K562 (cell line): ENCODE results near the gene FCHO1. TPM values are rescaled to one million over a fixed set of nuclear protein-coding genes. Genes with fewer than 3 reads are reported as not detected.

Source experiments
- CEBPB ChIP-seq: fragments of 450-650 bp; IDR thresholded peaks from 2 replicates; pipeline ENCODE4 v1.6.1; 2016; ENCODE audit warnings: missing genetic modification characterization, missing compliant biosample characterization
- KLF6 ChIP-seq: fragments of 250-450 bp; sonication (Bioruptor Pico); IDR thresholded peaks from 2 replicates; pipeline ENCODE4 v1.4.0; 2020; ENCODE audit warnings: mild to moderate bottlenecking, moderate library complexity, borderline replicate concordance
- MAZ ChIP-seq, 2 experiments: fragments of 450-650 bp in 1 of 2; sonication (generic) in 1 of 2; formaldehyde crosslinking; IDR thresholded peaks in 1 of 2; conservative IDR thresholded peaks in 1 of 2; 2 replicates each; pipeline versions ENCODE4 v1.4.0 to v1.5.0; 2020; ENCODE audit warnings: mild to moderate bottlenecking in 1 of 2, missing genetic modification reagents in 1 of 2
- NCOA2 ChIP-seq, 2 experiments: fragments of 450-650 bp; IDR thresholded peaks; 2 replicates each; pipeline ENCODE4 v1.6.1; 2018; ENCODE audit warnings: mild to moderate bottlenecking in 2 of 2, moderate library complexity in 1 of 2; ENCODE audit not compliant: partially characterized antibody in 2 of 2
- NFXL1 ChIP-seq: fragments of 450-650 bp; formaldehyde crosslinking; IDR thresholded peaks from 2 replicates; pipeline ENCODE4 v1.4.0; 2021; ENCODE audit warnings: mild to moderate bottlenecking
- RUNX1 ChIP-seq: sonication (generic); IDR thresholded peaks from 2 replicates; pipeline ENCODE4 v1.6.1; 2016; ENCODE audit warnings: antibody characterized with exemption, low read depth
- polyA plus RNA-seq, 8 experiments: library from polyadenylated mRNA; depleted of rRNA in 4 of 8; stranded (reverse) in 5 of 8; unstranded in 3 of 8; fragments of >200 nt; fragmentation: Nextera tagmentation in 2 of 8; fragmentation: Illumina TruSeq in 1 of 8; extraction: Ambion mirVana in 2 of 8; extraction: Trizol in 1 of 8; gene quantifications; 2 replicates each; pipeline versions ENCODE4 v1.2.1 to v1.2.3, GENCODE V29; 2011 to 2014; ENCODE audit warnings: inconsistent platforms in 1 of 8, missing spikeins in 1 of 8
- total RNA-seq, 7 experiments: library from RNA; depleted of rRNA in 6 of 7; stranded (reverse); fragments of >200 nt in 6 of 7; fragmentation: Illumina TruSeq in 2 of 7; extraction: Trizol in 2 of 7; gene quantifications; 2 replicates each; pipeline versions ENCODE4 v1.2.1 to v1.2.3, GENCODE V29; 2011 to 2021; ENCODE audit warnings: low replicate concordance in 1 of 7
- TF ChIP-seq, protein P1 (sequence below): fragments of 250-450 bp; sonication (Bioruptor Pico); IDR thresholded peaks from 2 replicates; pipeline ENCODE4 v1.4.0; 2020; ENCODE audit warnings: mild to moderate bottlenecking, moderate library complexity
- TF ChIP-seq, protein P2 (sequence below): fragments of 450-650 bp; IDR thresholded peaks from 2 replicates; pipeline ENCODE4 v1.6.1; 2016
- TF ChIP-seq, protein P3 (sequence below): fragments of 250-450 bp; sonication (Bioruptor Pico); IDR thresholded peaks from 2 replicates; pipeline ENCODE4 v1.5.0; 2021
- TF ChIP-seq, protein P4 (sequence below), 3 experiments: IDR thresholded peaks in 2 of 3; conservative IDR thresholded peaks in 1 of 3; 2 replicates each; pipeline ENCODE4 v1.5.1; 2011 to 2012; ENCODE audit warnings: low read length in 3 of 3, mild to moderate bottlenecking in 3 of 3, control low read depth in 2 of 3, improper control_type of control experiment in 1 of 3, inconsistent platforms in 1 of 3, low read depth in 1 of 3, mixed read lengths in 1 of 3, moderate library complexity in 1 of 3; ENCODE audit not compliant: insufficient read depth in 2 of 3
- TF ChIP-seq, protein P5 (sequence below): fragments of 450-650 bp; IDR thresholded peaks from 2 replicates; pipeline ENCODE4 v1.6.1; 2018; ENCODE audit not compliant: partially characterized antibody
- TF ChIP-seq, protein P6 (sequence below): fragments of 450-650 bp; IDR thresholded peaks from 2 replicates; pipeline ENCODE4 v1.6.1; 2016; ENCODE audit warnings: borderline replicate concordance

Gene FCHO1
- total and polyA plus RNA-seq, 9 of the 15 experiments (the other 6 are each of a cell fraction or from before 2014, with no cell fraction given) = 0.21 to 58.9 (median 18.3) TPM

DNA sequence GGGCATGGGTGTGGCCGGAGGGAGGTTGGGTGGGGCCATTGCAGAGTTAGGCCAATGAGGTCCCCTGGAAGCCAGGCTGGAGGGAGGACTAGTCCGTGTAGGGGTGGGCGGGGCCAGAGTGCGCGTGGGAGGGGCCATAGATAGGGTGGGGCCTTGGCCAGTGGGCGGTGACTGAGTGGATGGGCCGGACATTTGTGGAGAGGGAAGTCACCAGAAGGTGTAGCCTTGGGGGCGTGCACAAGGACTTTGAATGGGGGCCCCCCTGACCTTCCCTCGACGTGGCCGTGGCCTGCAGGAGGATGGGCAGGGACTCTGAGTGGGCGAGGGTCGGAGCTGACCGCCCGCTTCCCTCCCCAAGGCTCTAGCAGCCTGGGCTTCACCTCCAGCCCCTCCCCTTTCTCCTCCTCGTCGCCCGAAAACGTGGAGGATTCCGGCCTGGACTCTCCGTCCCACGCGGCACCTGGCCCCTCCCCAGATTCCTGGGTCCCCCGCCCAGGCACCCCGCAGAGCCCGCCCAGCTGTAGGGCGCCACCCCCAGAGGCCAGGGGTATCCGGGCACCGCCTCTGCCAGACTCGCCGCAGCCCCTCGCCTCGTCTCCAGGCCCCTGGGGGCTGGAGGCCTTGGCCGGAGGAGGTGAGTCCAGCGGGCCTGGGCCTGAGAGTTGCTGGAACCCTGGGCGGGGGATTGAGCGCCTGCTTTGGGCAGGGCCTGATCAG lies 27.1 kb downstream of the FCHO1 start (continued):
- TF ChIP-seq, protein P1, sequence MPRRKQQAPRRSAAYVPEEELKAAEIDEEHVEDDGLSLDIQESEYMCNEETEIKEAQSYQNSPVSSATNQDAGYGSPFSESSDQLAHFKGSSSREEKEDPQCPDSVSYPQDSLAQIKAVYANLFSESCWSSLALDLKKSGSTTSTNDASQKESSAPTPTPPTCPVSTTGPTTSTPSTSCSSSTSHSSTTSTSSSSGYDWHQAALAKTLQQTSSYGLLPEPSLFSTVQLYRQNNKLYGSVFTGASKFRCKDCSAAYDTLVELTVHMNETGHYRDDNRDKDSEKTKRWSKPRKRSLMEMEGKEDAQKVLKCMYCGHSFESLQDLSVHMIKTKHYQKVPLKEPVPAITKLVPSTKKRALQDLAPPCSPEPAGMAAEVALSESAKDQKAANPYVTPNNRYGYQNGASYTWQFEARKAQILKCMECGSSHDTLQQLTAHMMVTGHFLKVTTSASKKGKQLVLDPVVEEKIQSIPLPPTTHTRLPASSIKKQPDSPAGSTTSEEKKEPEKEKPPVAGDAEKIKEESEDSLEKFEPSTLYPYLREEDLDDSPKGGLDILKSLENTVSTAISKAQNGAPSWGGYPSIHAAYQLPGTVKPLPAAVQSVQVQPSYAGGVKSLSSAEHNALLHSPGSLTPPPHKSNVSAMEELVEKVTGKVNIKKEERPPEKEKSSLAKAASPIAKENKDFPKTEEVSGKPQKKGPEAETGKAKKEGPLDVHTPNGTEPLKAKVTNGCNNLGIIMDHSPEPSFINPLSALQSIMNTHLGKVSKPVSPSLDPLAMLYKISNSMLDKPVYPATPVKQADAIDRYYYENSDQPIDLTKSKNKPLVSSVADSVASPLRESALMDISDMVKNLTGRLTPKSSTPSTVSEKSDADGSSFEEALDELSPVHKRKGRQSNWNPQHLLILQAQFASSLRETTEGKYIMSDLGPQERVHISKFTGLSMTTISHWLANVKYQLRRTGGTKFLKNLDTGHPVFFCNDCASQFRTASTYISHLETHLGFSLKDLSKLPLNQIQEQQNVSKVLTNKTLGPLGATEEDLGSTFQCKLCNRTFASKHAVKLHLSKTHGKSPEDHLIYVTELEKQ = no peak
- TF ChIP-seq RUNX1 (no peak), NCOA2 (IDR thresholded peaks at IDR 0.05; ENCODE audit: partially characterized antibody in 2 of 2) (no peak), NFXL1 (CRISPR knock-in tag) (no peak), CEBPB (tag) (no peak), KLF6 (CRISPR knock-in tag) (no peak), MAZ (CRISPR knock-in tag; conservative IDR thresholded peaks at IDR 0.05 in 1 of 2, IDR thresholded peaks at IDR 0.05 in 1 of 2) (peak in 1 of 2 experiments; percentile 31; a peak in 1 of 4 replicates)
- TF ChIP-seq, protein P2, sequence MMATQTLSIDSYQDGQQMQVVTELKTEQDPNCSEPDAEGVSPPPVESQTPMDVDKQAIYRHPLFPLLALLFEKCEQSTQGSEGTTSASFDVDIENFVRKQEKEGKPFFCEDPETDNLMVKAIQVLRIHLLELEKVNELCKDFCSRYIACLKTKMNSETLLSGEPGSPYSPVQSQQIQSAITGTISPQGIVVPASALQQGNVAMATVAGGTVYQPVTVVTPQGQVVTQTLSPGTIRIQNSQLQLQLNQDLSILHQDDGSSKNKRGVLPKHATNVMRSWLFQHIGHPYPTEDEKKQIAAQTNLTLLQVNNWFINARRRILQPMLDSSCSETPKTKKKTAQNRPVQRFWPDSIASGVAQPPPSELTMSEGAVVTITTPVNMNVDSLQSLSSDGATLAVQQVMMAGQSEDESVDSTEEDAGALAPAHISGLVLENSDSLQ = no peak
- TF ChIP-seq, protein P3, sequence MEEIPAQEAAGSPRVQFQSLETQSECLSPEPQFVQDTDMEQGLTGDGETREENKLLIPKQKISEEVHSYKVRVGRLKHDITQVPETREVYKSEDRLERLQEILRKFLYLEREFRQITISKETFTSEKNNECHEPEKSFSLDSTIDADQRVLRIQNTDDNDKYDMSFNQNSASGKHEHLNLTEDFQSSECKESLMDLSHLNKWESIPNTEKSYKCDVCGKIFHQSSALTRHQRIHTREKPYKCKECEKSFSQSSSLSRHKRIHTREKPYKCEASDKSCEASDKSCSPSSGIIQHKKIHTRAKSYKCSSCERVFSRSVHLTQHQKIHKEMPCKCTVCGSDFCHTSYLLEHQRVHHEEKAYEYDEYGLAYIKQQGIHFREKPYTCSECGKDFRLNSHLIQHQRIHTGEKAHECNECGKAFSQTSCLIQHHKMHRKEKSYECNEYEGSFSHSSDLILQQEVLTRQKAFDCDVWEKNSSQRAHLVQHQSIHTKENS (CRISPR knock-in tag) = no peak
- TF ChIP-seq, protein P4, sequence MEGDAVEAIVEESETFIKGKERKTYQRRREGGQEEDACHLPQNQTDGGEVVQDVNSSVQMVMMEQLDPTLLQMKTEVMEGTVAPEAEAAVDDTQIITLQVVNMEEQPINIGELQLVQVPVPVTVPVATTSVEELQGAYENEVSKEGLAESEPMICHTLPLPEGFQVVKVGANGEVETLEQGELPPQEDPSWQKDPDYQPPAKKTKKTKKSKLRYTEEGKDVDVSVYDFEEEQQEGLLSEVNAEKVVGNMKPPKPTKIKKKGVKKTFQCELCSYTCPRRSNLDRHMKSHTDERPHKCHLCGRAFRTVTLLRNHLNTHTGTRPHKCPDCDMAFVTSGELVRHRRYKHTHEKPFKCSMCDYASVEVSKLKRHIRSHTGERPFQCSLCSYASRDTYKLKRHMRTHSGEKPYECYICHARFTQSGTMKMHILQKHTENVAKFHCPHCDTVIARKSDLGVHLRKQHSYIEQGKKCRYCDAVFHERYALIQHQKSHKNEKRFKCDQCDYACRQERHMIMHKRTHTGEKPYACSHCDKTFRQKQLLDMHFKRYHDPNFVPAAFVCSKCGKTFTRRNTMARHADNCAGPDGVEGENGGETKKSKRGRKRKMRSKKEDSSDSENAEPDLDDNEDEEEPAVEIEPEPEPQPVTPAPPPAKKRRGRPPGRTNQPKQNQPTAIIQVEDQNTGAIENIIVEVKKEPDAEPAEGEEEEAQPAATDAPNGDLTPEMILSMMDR (IDR thresholded peaks at IDR 0.05 in 2 of 3, conservative IDR thresholded peaks at IDR 0.05 in 1 of 3; ENCODE audit: insufficient read depth in 2 of 3, low read depth in 1 of 3, low read length in 3 of 3) = no peak
- TF ChIP-seq, protein P5, sequence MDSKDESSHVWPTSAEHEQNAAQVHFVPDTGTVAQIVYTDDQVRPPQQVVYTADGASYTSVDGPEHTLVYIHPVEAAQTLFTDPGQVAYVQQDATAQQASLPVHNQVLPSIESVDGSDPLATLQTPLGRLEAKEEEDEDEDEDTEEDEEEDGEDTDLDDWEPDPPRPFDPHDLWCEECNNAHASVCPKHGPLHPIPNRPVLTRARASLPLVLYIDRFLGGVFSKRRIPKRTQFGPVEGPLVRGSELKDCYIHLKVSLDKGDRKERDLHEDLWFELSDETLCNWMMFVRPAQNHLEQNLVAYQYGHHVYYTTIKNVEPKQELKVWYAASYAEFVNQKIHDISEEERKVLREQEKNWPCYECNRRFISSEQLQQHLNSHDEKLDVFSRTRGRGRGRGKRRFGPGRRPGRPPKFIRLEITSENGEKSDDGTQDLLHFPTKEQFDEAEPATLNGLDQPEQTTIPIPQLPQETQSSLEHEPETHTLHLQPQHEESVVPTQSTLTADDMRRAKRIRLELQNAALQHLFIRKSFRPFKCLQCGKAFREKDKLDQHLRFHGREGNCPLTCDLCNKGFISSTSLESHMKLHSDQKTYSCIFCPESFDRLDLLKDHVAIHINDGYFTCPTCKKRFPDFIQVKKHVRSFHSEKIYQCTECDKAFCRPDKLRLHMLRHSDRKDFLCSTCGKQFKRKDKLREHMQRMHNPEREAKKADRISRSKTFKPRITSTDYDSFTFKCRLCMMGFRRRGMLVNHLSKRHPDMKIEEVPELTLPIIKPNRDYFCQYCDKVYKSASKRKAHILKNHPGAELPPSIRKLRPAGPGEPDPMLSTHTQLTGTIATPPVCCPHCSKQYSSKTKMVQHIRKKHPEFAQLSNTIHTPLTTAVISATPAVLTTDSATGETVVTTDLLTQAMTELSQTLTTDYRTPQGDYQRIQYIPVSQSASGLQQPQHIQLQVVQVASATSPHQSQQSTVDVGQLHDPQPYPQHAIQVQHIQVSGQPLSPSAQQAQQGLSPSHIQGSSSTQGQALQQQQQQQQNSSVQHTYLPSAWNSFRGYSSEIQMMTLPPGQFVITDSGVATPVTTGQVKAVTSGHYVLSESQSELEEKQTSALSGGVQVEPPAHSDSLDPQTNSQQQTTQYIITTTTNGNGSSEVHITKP = peak; percentile 63
- TF ChIP-seq, protein P6, sequence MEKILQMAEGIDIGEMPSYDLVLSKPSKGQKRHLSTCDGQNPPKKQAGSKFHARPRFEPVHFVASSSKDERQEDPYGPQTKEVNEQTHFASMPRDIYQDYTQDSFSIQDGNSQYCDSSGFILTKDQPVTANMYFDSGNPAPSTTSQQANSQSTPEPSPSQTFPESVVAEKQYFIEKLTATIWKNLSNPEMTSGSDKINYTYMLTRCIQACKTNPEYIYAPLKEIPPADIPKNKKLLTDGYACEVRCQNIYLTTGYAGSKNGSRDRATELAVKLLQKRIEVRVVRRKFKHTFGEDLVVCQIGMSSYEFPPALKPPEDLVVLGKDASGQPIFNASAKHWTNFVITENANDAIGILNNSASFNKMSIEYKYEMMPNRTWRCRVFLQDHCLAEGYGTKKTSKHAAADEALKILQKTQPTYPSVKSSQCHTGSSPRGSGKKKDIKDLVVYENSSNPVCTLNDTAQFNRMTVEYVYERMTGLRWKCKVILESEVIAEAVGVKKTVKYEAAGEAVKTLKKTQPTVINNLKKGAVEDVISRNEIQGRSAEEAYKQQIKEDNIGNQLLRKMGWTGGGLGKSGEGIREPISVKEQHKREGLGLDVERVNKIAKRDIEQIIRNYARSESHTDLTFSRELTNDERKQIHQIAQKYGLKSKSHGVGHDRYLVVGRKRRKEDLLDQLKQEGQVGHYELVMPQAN = no peak
